Hepatocyte (in vitro differentiated cells): Measurements from ENCODE around the gene CELF4. TPM values are rescaled to one million over a fixed set of nuclear protein-coding genes. Genes with fewer than 3 reads are reported as not detected.

Experiments used
- DNase-seq: peaks from one replicate; pipeline ENCODE4 v3.0.0-alpha.2; 2016; ENCODE audit warnings: low spot score
- H2AFZ ChIP-seq: fragments of 200-600 bp; sonication (generic); 2 replicates; pipeline ENCODE4 v1.6.0; 2016; ENCODE audit warnings: antibody characterized with exemption, mild to moderate bottlenecking
- H3K27ac ChIP-seq: fragments of 200-600 bp; sonication (generic); 2 replicates; pipeline ENCODE4 v1.5.1; 2016; ENCODE audit warnings: mild to moderate bottlenecking
- H3K27me3 ChIP-seq: fragments of 200-600 bp; sonication (generic); 2 replicates; pipeline ENCODE4 v1.6.1; 2016
- H3K36me3 ChIP-seq: fragments of 200-600 bp; sonication (generic); replicated peaks from 2 replicates; pipeline ENCODE4 v1.5.1; 2016; ENCODE audit warnings: low read depth; ENCODE audit not compliant: insufficient read depth
- H3K4me1 ChIP-seq: fragments of 200-600 bp; sonication (generic); 2 replicates; pipeline ENCODE4 v1.5.1; 2016; ENCODE audit warnings: mild to moderate bottlenecking, moderate library complexity; ENCODE audit not compliant: insufficient read depth
- H3K4me2 ChIP-seq: fragments of 200-600 bp; sonication (generic); 2 replicates; pipeline ENCODE4 v1.6.0; 2016
- H3K4me3 ChIP-seq: fragments of 200-600 bp; sonication (generic); 2 replicates; pipeline ENCODE4 v1.5.1; 2016; ENCODE audit warnings: mild to moderate bottlenecking
- H3K79me2 ChIP-seq: fragments of 200-600 bp; sonication (generic); 2 replicates; pipeline ENCODE4 v1.6.0; 2017; ENCODE audit warnings: mild to moderate bottlenecking
- H3K9me2 ChIP-seq: fragments of 200-600 bp; sonication (generic); replicated peaks from 2 replicates; pipeline ENCODE4 v1.6.0; 2017; ENCODE audit warnings: mild to moderate bottlenecking; ENCODE audit not compliant: insufficient read depth
- H3K9me3 ChIP-seq: fragments of 200-600 bp; sonication (generic); 2 replicates; pipeline ENCODE4 v1.5.1; 2016; ENCODE audit warnings: low read depth, mild to moderate bottlenecking
- H4K20me1 ChIP-seq: fragments of 200-600 bp; sonication (generic); 2 replicates; pipeline ENCODE4 v1.6.0; 2016; ENCODE audit warnings: mild to moderate bottlenecking; ENCODE audit not compliant: insufficient read depth, poor library complexity, severe bottlenecking
- CTCF ChIP-seq: fragments of 200-600 bp; sonication (generic); IDR thresholded peaks from 2 replicates; pipeline ENCODE4 v1.5.1; 2016; ENCODE audit warnings: antibody characterized with exemption, mild to moderate bottlenecking; ENCODE audit not compliant: poor library complexity
- EZH2 ChIP-seq: fragments of 200-600 bp; sonication (generic); IDR thresholded peaks from 2 replicates; pipeline ENCODE4 v1.6.1; 2016; ENCODE audit warnings: antibody characterized with exemption, mild to moderate bottlenecking, borderline replicate concordance
- EZH2phosphoT487 ChIP-seq: fragments of 200-600 bp; sonication (generic); IDR thresholded peaks from one replicate; pipeline ENCODE4 v1.6.1; 2018; ENCODE audit warnings: antibody characterized with exemption, mild to moderate bottlenecking, low read depth, moderate library complexity; ENCODE audit not compliant: unreplicated experiment, severe bottlenecking
- WGBS: methylation state at CpG from one replicate; pipeline ENCODE4 v1.1.6; 2016; ENCODE audit warnings: low lambda C conversion rate; ENCODE audit errors: missing lambda C conversion rate; 5-methylcytosine and 5-hydroxymethylcytosine counted together
- polyA plus RNA-seq: library from polyadenylated mRNA; unstranded; fragments of >200 nt; fragmentation: Nextera tagmentation; extraction: Ambion mirVana; gene quantifications from 2 replicates; pipeline ENCODE4 v1.2.1, GENCODE V29; 2016
- total RNA-seq: library from RNA; depleted of rRNA; stranded (reverse); fragments of >200 nt; gene quantifications from 2 replicates; pipeline ENCODE4 v1.2.3, GENCODE V29; 2014

The CELF4 gene
- total and polyA plus RNA-seq, 2 experiments from 2014 or later: 1.3 to 2.9 TPM

- Histone ChIP-seq H3K9me3 (no peaks in the 10 kb centered on the region), H3K79me2 (no peaks in the 10 kb centered on the region), H3K27me3 (no peaks in the 10 kb centered on the region), H3K4me2 (no peak overlapping the region), H2AFZ (no peak overlapping the region), H3K4me1 (peaks cover 8% of the 10 kb centered on the region), H3K36me3 (no peaks in the 10 kb centered on the region), H3K9me2 (no peaks in the 10 kb centered on the region), H3K27ac (no peak overlapping the region), H4K20me1 (no peaks in the 10 kb centered on the region), H3K4me3 (no peak overlapping the region)
- 22% methylated on average over 2 of the region's 2 CpGs for WGBS
- DNase-seq: no peak
- no peak for TF ChIP-seq EZH2phosphoT487
- TF ChIP-seq CTCF: no peak
- no peak for TF ChIP-seq EZH2
Observed at GRCh38 chr18:37507239-37507638, 58.4 kb downstream of the CELF4 start.

GRCh38 chr18:37506001-37506400 lies 59.6 kb downstream of the CELF4 start:
- no peaks in the 10 kb centered on the region for H3K9me3 ChIP-seq
- WGBS: 85% methylated on average over 9 of the region's 9 CpGs

GRCh38 chr18:37505321-37505720 lies 60.3 kb downstream of the CELF4 start:
- H3K4me2 ChIP-seq: no peak overlapping the region
- no peaks in the 10 kb centered on the region for H4K20me1 ChIP-seq
- peaks cover 8% of the 10 kb centered on the region for H3K4me1 ChIP-seq
- 91% methylated on average over 4 of the region's 4 CpGs for WGBS
- no peaks in the 10 kb centered on the region for H3K36me3 ChIP-seq
- no peaks in the 10 kb centered on the region for H3K9me2 ChIP-seq
- H3K27me3 ChIP-seq: no peaks in the 10 kb centered on the region
- no peaks in the 10 kb centered on the region for H3K9me3 ChIP-seq
- H3K4me3 ChIP-seq: no peak overlapping the region
- no peak for TF ChIP-seq EZH2phosphoT487
- no peak for TF ChIP-seq CTCF
- TF ChIP-seq EZH2: no peak
- no peak overlapping the region for H3K27ac ChIP-seq
- no peaks in the 10 kb centered on the region for H3K79me2 ChIP-seq
- DNase-seq: no peak
- H2AFZ ChIP-seq: no peak overlapping the region

More at GRCh38 chr18:37506001-37506400, 59.6 kb downstream of the CELF4 start:
- Histone ChIP-seq H3K79me2 (no peaks in the 10 kb centered on the region), H3K36me3 (no peaks in the 10 kb centered on the region), H3K4me2 (no peak overlapping the region), H3K9me2 (no peaks in the 10 kb centered on the region), H2AFZ (no peak overlapping the region), H4K20me1 (no peaks in the 10 kb centered on the region), H3K4me1 (peaks cover 8% of the 10 kb centered on the region), H3K4me3 (no peak overlapping the region), H3K27me3 (no peaks in the 10 kb centered on the region), H3K27ac (no peak overlapping the region)
- DNase-seq: no peak
- TF ChIP-seq CTCF (no peak), EZH2phosphoT487 (no peak), EZH2 (no peak)

GRCh38 chr18:37502601-37503000 lies 63.0 kb downstream of the CELF4 start:
- Histone ChIP-seq H3K27me3 (no peaks in the 10 kb centered on the region), H3K79me2 (no peaks in the 10 kb centered on the region), H4K20me1 (no peaks in the 10 kb centered on the region), H3K4me3 (no peak overlapping the region), H3K9me2 (no peaks in the 10 kb centered on the region), H3K9me3 (no peaks in the 10 kb centered on the region), H3K36me3 (no peaks in the 10 kb centered on the region), H3K27ac (no peak overlapping the region), H3K4me1 (peaks cover 8% of the 10 kb centered on the region), H3K4me2 (no peak overlapping the region), H2AFZ (no peak overlapping the region)
- 91% methylated on average over 4 of the region's 4 CpGs for WGBS
- TF ChIP-seq CTCF (no peak), EZH2phosphoT487 (no peak), EZH2 (no peak)
- no peak for DNase-seq
